ENCODE data around the gene LAMB4. TPM values are rescaled to one million over a fixed set of nuclear protein-coding genes. Genes with fewer than 3 reads are reported as not detected.

The LAMB4 gene
- total and polyA plus RNA-seq, 2 donors from 2014 or later: 1.2 to 5.4 TPM

DNA sequence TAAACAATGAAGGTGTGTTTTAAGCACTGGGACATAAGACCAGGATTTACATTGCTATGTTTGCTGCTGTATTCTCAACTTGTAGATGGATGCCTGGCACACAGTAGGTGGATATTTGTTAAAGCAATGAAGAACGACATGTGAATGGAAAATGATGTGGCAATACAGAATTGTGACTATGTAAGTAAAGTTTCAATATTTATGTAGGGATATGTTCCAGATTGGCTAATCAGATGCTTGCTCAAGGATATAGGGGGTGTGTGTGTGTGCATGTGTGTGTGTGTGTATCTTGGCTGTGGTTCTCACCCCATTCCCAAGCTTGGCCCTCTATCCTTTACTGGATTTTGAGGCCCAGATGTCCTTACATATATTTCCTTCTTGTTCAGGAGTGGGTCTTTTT, 84.5 kb downstream of the LAMB4 start:
- TF ChIP-seq, protein P1, sequence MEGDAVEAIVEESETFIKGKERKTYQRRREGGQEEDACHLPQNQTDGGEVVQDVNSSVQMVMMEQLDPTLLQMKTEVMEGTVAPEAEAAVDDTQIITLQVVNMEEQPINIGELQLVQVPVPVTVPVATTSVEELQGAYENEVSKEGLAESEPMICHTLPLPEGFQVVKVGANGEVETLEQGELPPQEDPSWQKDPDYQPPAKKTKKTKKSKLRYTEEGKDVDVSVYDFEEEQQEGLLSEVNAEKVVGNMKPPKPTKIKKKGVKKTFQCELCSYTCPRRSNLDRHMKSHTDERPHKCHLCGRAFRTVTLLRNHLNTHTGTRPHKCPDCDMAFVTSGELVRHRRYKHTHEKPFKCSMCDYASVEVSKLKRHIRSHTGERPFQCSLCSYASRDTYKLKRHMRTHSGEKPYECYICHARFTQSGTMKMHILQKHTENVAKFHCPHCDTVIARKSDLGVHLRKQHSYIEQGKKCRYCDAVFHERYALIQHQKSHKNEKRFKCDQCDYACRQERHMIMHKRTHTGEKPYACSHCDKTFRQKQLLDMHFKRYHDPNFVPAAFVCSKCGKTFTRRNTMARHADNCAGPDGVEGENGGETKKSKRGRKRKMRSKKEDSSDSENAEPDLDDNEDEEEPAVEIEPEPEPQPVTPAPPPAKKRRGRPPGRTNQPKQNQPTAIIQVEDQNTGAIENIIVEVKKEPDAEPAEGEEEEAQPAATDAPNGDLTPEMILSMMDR (IDR thresholded peaks at IDR 0.05; ENCODE audit: borderline replicate concordance, extremely low read depth, insufficient read depth): no peak
- no peaks in the 10 kb centered on the region for H3K36me3 ChIP-seq (ENCODE audit: control insufficient read depth in 2 of 3, insufficient read depth in 3 of 3, low read length in 3 of 3)
- no peaks in the 10 kb centered on the region for H3K27me3 ChIP-seq (ENCODE audit: control insufficient read depth, insufficient read depth, low read length)
- H3K4me3 ChIP-seq (ENCODE audit: low read length in 3 of 3): no peak overlapping the region
- no peak for FAIRE-seq
- DNase-seq: no peak
- no peaks in the 10 kb centered on the region for H3K9me3 ChIP-seq (ENCODE audit: control insufficient read depth in 2 of 3, insufficient read depth in 1 of 3, low read length in 3 of 3)
- no peaks in the 10 kb centered on the region for H3K4me1 ChIP-seq (ENCODE audit: control insufficient read depth in 2 of 3, insufficient read depth in 2 of 3, low read depth in 1 of 3, low read length in 3 of 3)
- no peak overlapping the region for H3K9ac ChIP-seq (ENCODE audit: low read length in 3 of 3)
- no peak overlapping the region for H3K27ac ChIP-seq (ENCODE audit: low read depth in 2 of 2, low read length in 2 of 2)
- intact Hi-C loops (cut with DNase I): no loop called here

DNA sequence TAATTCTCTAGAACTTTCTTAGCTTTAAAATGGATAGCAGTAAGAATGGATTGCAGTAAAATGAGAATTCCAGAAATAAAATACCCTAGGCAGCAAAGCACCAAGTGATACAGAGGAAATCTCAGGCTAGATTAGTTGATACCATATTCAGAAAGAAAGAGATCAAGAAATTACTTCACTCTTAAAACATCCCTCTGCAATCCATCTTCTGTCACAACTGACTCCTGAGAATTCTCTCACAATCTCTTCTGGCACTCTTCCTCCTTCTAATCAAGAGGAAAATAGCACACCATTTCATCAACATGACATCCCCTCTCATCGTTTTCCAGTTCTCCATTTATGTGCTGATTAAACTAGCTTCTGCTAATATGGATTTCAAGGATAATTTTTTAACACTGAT, 85.0 kb downstream of the LAMB4 start:
- H3K9me3 ChIP-seq (ENCODE audit: control insufficient read depth in 2 of 3, insufficient read depth in 1 of 3, low read length in 3 of 3): no peaks in the 10 kb centered on the region
- H3K4me1 ChIP-seq (ENCODE audit: control insufficient read depth in 2 of 3, insufficient read depth in 2 of 3, low read depth in 1 of 3, low read length in 3 of 3): no peaks in the 10 kb centered on the region
- intact Hi-C loops (cut with DNase I): no loop called here
- FAIRE-seq (no peak), DNase-seq (peak in 1 of 5 donors; percentile 34)
- no peaks in the 10 kb centered on the region for H3K36me3 ChIP-seq (ENCODE audit: control insufficient read depth in 2 of 3, insufficient read depth in 3 of 3, low read length in 3 of 3)
- no peak overlapping the region for H3K27ac ChIP-seq (ENCODE audit: low read depth in 2 of 2, low read length in 2 of 2)
- no peaks in the 10 kb centered on the region for H3K27me3 ChIP-seq (ENCODE audit: control insufficient read depth, insufficient read depth, low read length)
- H3K4me3 ChIP-seq (ENCODE audit: low read length in 3 of 3): no peak overlapping the region
- H3K9ac ChIP-seq (ENCODE audit: low read length in 3 of 3): no peak overlapping the region
- TF ChIP-seq, protein P1 (IDR thresholded peaks at IDR 0.05; ENCODE audit: borderline replicate concordance, extremely low read depth, insufficient read depth): no peak

DNA sequence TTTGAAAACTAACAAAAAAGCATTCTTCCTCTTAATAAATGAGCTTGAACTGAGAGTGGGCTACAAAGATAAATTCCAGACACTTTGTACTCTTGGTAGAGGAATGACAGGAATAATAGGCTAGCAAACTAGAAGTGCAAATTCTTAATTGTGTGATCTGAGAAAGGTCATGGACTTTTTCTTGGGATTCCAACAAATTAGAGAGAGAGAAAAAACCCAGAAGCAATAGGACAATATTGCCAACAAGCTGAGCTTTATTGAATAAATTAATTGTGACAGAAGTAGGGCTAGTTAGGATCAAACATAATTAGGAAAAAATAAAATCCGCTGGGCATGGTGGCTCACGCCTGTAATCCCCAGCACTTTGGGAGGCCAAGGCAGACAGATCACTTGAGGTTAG, 85.8 kb downstream of the LAMB4 start:
- intact Hi-C loops (cut with DNase I): no loop called here
- TF ChIP-seq, protein P1 (IDR thresholded peaks at IDR 0.05; ENCODE audit: borderline replicate concordance, extremely low read depth, insufficient read depth): no peak
- Histone ChIP-seq H3K4me3 (ENCODE audit: low read length in 3 of 3) (no peak overlapping the region), H3K36me3 (ENCODE audit: control insufficient read depth in 2 of 3, insufficient read depth in 3 of 3, low read length in 3 of 3) (no peaks in the 10 kb centered on the region), H3K4me1 (ENCODE audit: control insufficient read depth in 2 of 3, insufficient read depth in 2 of 3, low read depth in 1 of 3, low read length in 3 of 3) (no peaks in the 10 kb centered on the region), H3K27me3 (ENCODE audit: control insufficient read depth, insufficient read depth, low read length) (no peaks in the 10 kb centered on the region), H3K9me3 (ENCODE audit: control insufficient read depth in 2 of 3, insufficient read depth in 1 of 3, low read length in 3 of 3) (no peaks in the 10 kb centered on the region), H3K27ac (ENCODE audit: low read depth in 2 of 2, low read length in 2 of 2) (no peak overlapping the region), H3K9ac (ENCODE audit: low read length in 3 of 3) (no peak overlapping the region)
- DNase-seq (no peak), FAIRE-seq (no peak)

DNA sequence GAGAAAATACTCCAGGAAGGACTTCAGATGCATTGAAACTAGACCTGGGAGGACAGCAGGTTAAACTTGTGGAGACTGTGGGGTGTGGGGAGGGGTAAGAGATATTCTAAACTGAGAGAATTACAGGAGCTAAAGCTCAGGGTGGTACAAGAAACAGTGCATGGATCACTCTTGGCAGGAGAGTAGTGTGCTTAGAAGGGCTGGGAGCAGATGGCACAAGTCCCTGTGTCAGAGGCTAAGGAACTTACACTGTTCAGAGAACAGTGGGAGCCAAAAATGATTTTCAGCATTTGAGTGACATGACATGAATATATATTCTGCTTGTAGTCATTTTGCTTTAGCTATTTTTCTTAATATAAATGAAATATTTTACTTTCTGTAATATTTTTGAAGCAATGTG, 91.2 kb downstream of the LAMB4 start:
- H3K9ac ChIP-seq (ENCODE audit: low read length in 3 of 3): no peak overlapping the region
- no peak for FAIRE-seq
- H3K4me1 ChIP-seq (ENCODE audit: control insufficient read depth in 2 of 3, insufficient read depth in 2 of 3, low read depth in 1 of 3, low read length in 3 of 3): peaks cover 0 to 8% (median 0%) of the 10 kb centered on the region in 3 donors
- no peaks in the 10 kb centered on the region for H3K27me3 ChIP-seq (ENCODE audit: control insufficient read depth, insufficient read depth, low read length)
- intact Hi-C loops (cut with DNase I): no loop called here
- H3K27ac ChIP-seq (ENCODE audit: low read depth in 2 of 2, low read length in 2 of 2): no peak overlapping the region
- no peak overlapping the region for H3K4me3 ChIP-seq (ENCODE audit: low read length in 3 of 3)
- H3K36me3 ChIP-seq (ENCODE audit: control insufficient read depth in 2 of 3, insufficient read depth in 3 of 3, low read length in 3 of 3): no peaks in the 10 kb centered on the region
- TF ChIP-seq, protein P1 (IDR thresholded peaks at IDR 0.05; ENCODE audit: borderline replicate concordance, extremely low read depth, insufficient read depth): no peak
- H3K9me3 ChIP-seq (ENCODE audit: control insufficient read depth in 2 of 3, insufficient read depth in 1 of 3, low read length in 3 of 3): no peaks in the 10 kb centered on the region
- DNase-seq: no peak
